Osteocyte (in vitro differentiated cells): ENCODE measurements around the gene PSMB3. TPM values are rescaled to one million over a fixed set of nuclear protein-coding genes. Genes with fewer than 3 reads are reported as not detected.
A peak's percentile ranks its signal among the peaks of the same experiment; 100 is the strongest.
"Not testable (repeated sequence)": the region's sequence is repeated elsewhere in the genome, so short reads cannot be mapped to it uniquely, and the experiment has no call there.

ENCODE experiments used
- DNase-seq: peaks from one replicate; pipeline ENCODE4 v3.0.0; 2021; ENCODE audit warnings: mixed read lengths; ENCODE audit not compliant: unreplicated experiment; ENCODE audit errors: extremely low spot score
- H3K27ac Mint-ChIP-seq: one replicate; pipeline ENCODE4 v1.8.0; 2021; ENCODE audit warnings: mild to moderate bottlenecking, mixed read lengths; ENCODE audit not compliant: unreplicated experiment
- H3K27me3 Mint-ChIP-seq: one replicate; pipeline ENCODE4 v1.8.0; 2021; ENCODE audit warnings: mixed read lengths; ENCODE audit not compliant: unreplicated experiment
- H3K36me3 Mint-ChIP-seq: one replicate; pipeline ENCODE4 v1.8.0; 2021; ENCODE audit warnings: mixed read lengths; ENCODE audit not compliant: unreplicated experiment
- H3K4me1 Mint-ChIP-seq: one replicate; pipeline ENCODE4 v1.8.0; 2021; ENCODE audit warnings: mixed read lengths; ENCODE audit not compliant: unreplicated experiment
- H3K4me3 Mint-ChIP-seq: one replicate; pipeline ENCODE4 v1.8.0; 2021; ENCODE audit warnings: mild to moderate bottlenecking, moderate library complexity, mixed read lengths; ENCODE audit not compliant: unreplicated experiment
- H3K9me3 Mint-ChIP-seq: one replicate; pipeline ENCODE4 v1.8.0; 2021; ENCODE audit warnings: mixed read lengths; ENCODE audit not compliant: unreplicated experiment
- total RNA-seq: library from RNA; stranded (reverse); gene quantifications from 2 replicates; pipeline ENCODE4 v1.2.1, GENCODE V29; 2021
- TF ChIP-seq, protein P1 (sequence below): fragments of 200-600 bp; sonication (generic); IDR thresholded peaks from 2 replicates; pipeline ENCODE4 v1.5.0; 2021; ENCODE audit warnings: antibody characterized with exemption, mild to moderate bottlenecking, moderate library complexity

PSMB3 gene
- total RNA-seq, 1 donor from 2014 or later = 144 TPM

DNA sequence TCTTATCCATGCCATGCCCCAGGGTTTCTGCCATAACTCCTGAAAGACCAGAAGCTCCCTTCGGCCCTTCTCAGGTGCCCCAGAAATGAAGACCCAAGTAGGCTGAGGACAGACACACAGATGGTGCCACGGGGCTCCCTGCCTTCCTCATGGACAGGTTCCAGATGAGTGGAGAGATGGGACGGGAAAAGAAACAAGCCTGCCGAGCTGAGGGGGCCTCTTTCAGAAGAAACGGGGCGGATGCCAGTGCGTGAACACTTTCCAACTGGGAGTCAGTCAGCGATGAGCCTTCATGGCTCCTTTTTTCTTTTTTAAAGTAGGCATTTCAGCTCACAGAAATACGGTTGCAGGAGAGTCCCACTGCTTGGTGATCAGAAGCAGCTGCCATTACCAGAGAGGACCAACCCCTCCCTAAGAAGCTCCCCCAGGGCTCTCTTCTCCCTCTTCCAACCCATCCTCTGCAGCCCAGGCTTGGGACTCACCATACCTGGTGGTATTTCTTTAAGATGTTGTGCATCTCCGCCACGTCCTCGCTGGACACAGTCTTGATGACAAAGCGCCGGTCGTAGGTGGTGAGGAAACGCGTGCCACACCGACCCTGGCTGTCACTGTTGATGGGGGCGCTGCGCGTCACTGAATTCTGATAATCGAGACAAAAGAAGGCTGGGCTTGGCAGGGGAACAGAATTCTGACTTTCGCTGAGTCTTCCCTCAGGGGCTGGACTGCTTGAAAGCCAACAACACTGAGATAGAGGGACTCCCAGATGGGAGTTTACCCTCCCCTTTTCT is 27.6 kb downstream of the PSMB3 start:
- H3K9me3 Mint-ChIP-seq = no peaks in the 10 kb centered on the region
- no peaks in the 10 kb centered on the region for H3K27me3 Mint-ChIP-seq
- TF ChIP-seq, protein P1, sequence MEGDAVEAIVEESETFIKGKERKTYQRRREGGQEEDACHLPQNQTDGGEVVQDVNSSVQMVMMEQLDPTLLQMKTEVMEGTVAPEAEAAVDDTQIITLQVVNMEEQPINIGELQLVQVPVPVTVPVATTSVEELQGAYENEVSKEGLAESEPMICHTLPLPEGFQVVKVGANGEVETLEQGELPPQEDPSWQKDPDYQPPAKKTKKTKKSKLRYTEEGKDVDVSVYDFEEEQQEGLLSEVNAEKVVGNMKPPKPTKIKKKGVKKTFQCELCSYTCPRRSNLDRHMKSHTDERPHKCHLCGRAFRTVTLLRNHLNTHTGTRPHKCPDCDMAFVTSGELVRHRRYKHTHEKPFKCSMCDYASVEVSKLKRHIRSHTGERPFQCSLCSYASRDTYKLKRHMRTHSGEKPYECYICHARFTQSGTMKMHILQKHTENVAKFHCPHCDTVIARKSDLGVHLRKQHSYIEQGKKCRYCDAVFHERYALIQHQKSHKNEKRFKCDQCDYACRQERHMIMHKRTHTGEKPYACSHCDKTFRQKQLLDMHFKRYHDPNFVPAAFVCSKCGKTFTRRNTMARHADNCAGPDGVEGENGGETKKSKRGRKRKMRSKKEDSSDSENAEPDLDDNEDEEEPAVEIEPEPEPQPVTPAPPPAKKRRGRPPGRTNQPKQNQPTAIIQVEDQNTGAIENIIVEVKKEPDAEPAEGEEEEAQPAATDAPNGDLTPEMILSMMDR = no peak
- peaks cover 40% of the 10 kb centered on the region for H3K36me3 Mint-ChIP-seq
- no peak overlapping the region for H3K4me3 Mint-ChIP-seq
- no peak overlapping the region for H3K27ac Mint-ChIP-seq
- no peaks in the 10 kb centered on the region for H3K4me1 Mint-ChIP-seq
- DNase-seq = no peak

DNA sequence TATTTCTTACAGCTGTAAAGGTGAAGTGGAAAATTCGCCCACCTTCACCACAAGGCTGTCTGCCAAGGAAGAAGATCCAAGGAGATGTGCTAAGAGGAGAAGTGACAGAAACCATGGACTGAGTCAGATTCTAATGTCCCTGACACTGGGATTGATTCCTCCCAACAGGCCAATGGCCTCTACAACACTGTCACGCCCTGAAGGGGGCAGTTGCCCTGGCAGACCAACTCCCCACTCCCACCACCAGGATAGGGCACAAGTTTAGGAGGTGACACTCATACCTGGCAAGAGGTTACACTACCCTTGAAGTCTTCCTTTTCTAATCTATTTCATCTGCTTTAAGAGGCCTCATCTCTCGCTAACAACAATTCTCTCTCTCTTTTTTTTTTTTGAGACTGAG is 30.7 kb downstream of the PSMB3 start:
- H3K27me3 Mint-ChIP-seq = no peaks in the 10 kb centered on the region
- no peak overlapping the region for H3K27ac Mint-ChIP-seq
- H3K4me1 Mint-ChIP-seq = no peaks in the 10 kb centered on the region
- no peaks in the 10 kb centered on the region for H3K9me3 Mint-ChIP-seq
- TF ChIP-seq, protein P1 = no peak
- no peak overlapping the region for H3K4me3 Mint-ChIP-seq
- no peak for DNase-seq
- peaks cover 37% of the 10 kb centered on the region for H3K36me3 Mint-ChIP-seq

GRCh38 chr17:38786372-38786771 is 33.8 kb downstream of the PSMB3 start:
- Mint-ChIP-seq H3K27ac (no peak overlapping the region), H3K36me3 (peaks cover 18% of the 10 kb centered on the region)
- no peak for DNase-seq

DNA sequence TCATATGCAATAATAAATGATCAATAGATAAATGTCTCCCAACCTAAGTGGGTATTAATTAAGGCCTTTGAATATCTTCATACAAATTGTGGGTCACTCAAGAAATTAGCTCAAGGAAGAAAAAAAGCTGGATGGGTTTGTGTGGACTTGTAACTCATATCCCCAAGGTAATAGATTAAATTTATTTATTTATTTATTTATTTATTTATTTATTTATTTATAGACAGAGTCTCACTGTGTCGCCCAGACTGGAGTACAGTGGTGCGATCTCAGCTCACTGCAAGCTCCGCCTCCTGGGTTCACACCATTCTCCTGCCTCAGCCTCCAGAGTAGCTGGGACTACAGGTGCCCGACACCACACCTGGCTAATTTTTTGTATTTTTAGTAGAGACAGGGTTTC is 35.5 kb downstream of the PSMB3 start:
- not testable (repeated sequence) for H3K27me3 Mint-ChIP-seq, H3K27ac Mint-ChIP-seq
- peaks cover 24% of the 10 kb centered on the region for H3K36me3 Mint-ChIP-seq

More at GRCh38 chr17:38786372-38786771, 33.8 kb downstream of the PSMB3 start:
- H3K4me3 Mint-ChIP-seq = no peak overlapping the region
- TF ChIP-seq, protein P1 = no peak
- no peaks in the 10 kb centered on the region for H3K9me3 Mint-ChIP-seq
- H3K27me3 Mint-ChIP-seq = no peaks in the 10 kb centered on the region
- peaks cover 26% of the 10 kb centered on the region for H3K4me1 Mint-ChIP-seq

DNA sequence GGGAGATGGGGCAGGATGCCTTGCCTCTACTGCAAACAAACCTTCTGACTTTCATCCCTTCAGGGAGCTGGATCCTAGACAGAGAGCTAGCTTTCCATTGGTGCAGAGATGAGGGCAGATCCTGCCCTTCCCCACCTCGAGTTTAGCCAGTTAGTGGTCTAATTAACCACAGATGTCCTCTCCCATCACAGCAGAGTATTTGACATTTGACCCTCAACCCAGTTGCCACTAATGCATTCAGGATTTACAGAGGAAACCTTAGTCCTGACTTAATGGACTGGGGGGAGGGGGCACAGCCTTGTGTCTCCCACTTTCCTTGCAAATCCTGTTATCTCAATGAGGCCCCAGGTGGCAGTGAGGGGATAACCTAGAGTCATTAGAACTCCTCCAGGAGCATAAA is 36.6 kb downstream of the PSMB3 start:
- Mint-ChIP-seq H3K27me3 (no peaks in the 10 kb centered on the region), H3K9me3 (no peaks in the 10 kb centered on the region), H3K4me1 (peaks cover 26% of the 10 kb centered on the region), H3K36me3 (peaks cover 21% of the 10 kb centered on the region), H3K4me3 (no peak overlapping the region), H3K27ac (peak overlapping the region; percentile 52)
- DNase-seq = no peak
- TF ChIP-seq, protein P1 = no peak

More for the DNA sequence above, 35.5 kb downstream of the PSMB3 start:
- DNase-seq, H3K9me3 Mint-ChIP-seq, H3K4me3 Mint-ChIP-seq: not testable (repeated sequence)
- peaks cover 26% of the 10 kb centered on the region for H3K4me1 Mint-ChIP-seq

DNA sequence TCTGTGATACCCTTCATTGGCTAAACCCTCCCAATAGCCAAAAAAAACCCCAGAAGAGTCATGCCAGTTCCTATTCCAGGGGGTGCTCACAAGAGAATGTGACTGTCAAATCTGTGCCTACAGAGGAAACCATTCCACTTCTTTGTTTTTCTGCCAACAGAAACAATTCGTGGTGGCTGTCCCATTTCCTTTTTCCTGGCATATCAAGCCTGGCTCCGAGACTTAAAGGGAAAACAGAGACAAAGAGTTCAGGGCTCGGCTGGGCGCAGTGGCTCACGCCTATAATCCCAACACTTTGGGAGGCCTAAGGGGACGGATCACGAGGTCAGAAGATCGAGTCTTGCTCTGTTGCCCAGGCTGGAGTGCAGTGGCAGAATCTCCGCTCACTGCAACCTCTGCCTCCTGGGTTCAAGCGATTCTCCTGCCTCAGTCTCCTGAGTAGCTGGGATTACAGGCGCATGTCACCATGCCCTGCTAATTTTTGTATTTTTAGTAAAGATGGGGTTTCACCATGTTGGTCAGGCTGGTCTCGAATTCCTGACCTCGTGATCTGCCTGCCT is 37.7 kb downstream of the PSMB3 start:
- H3K4me3 Mint-ChIP-seq, H3K27me3 Mint-ChIP-seq, DNase-seq, H3K9me3 Mint-ChIP-seq: not testable (repeated sequence)
- Mint-ChIP-seq H3K36me3 (peaks cover 17% of the 10 kb centered on the region), H3K27ac (peak overlapping the region; percentile 52), H3K4me1 (peaks cover 26% of the 10 kb centered on the region)
